Epithelial cell of proximal tubule (primary cell): ENCODE data around the gene DDX39A. TPM values are rescaled to one million over a fixed set of nuclear protein-coding genes. Genes with fewer than 3 reads are reported as not detected.

Experiments
- DNase-seq: peaks from one replicate; pipeline ENCODE4 v3.0.0-alpha.2; 2011; ENCODE audit warnings: low read depth
- H3K4me3 ChIP-seq: 2 replicates; pipeline ENCODE4 v1.5.1; 2011; ENCODE audit warnings: low read depth, mild to moderate bottlenecking, low read length
- total RNA-seq: library from RNA; depleted of rRNA; stranded (reverse); fragments of >200 nt; gene quantifications from 2 replicates; pipeline ENCODE4 v1.2.3, GENCODE V29; 2015
- TF ChIP-seq, protein P1 (sequence below): conservative IDR thresholded peaks from 2 replicates; pipeline ENCODE4 v1.5.1; 2012; ENCODE audit warnings: low read depth, mild to moderate bottlenecking, low read length

The DDX39A gene
- total RNA-seq, 1 donor from 2014 or later: 113 TPM

GRCh38 chr19:14433554-14434501 lies 14.7 kb upstream of the DDX39A start:
- no peak for DNase-seq
- H3K4me3 ChIP-seq: peak overlapping the region; percentile 71
- TF ChIP-seq, protein P1, sequence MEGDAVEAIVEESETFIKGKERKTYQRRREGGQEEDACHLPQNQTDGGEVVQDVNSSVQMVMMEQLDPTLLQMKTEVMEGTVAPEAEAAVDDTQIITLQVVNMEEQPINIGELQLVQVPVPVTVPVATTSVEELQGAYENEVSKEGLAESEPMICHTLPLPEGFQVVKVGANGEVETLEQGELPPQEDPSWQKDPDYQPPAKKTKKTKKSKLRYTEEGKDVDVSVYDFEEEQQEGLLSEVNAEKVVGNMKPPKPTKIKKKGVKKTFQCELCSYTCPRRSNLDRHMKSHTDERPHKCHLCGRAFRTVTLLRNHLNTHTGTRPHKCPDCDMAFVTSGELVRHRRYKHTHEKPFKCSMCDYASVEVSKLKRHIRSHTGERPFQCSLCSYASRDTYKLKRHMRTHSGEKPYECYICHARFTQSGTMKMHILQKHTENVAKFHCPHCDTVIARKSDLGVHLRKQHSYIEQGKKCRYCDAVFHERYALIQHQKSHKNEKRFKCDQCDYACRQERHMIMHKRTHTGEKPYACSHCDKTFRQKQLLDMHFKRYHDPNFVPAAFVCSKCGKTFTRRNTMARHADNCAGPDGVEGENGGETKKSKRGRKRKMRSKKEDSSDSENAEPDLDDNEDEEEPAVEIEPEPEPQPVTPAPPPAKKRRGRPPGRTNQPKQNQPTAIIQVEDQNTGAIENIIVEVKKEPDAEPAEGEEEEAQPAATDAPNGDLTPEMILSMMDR: no peak

- peak within 1 kb of the TSS; percentile 71 for H3K4me3 ChIP-seq
- DNase-seq: no peak
- TF ChIP-seq, protein P1: no peak
Measured at GRCh38 chr19:14432791-14433553, 13.8 kb upstream of the DDX39A start, which contains the start of gene PKN1. Gene PKN1, plus strand, starts transcription at chr19:14433306. Its CDS starts 216 bp downstream, at chr19:14433522.

GRCh38 chr19:14430712-14431111 lies 11.6 kb upstream of the DDX39A start:
- TF ChIP-seq, protein P1: no peak
- H3K4me3 ChIP-seq: no peak overlapping the region
- no peak for DNase-seq

DNA sequence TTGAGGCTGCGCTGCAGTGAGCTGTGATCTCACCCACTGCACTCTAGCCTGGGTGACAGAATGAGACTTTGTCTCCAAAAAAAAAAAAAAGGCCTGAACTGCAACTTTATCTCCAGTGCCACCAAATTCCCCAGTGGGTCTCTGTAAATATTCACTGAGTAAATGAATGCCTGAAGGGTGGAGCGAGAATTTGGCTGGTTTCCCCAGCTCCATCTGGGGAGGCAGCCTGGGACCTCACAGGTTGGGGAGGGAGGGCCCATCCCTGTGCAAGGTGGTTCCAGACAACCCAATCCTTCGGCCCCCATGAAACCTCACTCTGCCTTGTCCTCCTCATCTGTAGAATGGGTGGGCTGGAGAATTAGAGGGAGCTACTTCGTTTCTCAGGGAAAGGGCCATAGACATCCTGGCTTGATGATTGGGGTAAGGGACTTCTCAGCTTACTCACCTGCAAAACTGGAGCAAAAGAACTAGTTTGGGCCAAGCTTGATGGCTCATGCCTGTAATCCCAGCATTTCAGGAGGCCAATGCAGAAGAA lies 9.8 kb upstream of the DDX39A start:
- DNase-seq: no peak
- no peak overlapping the region for H3K4me3 ChIP-seq
- TF ChIP-seq, protein P1: no peak

DNA sequence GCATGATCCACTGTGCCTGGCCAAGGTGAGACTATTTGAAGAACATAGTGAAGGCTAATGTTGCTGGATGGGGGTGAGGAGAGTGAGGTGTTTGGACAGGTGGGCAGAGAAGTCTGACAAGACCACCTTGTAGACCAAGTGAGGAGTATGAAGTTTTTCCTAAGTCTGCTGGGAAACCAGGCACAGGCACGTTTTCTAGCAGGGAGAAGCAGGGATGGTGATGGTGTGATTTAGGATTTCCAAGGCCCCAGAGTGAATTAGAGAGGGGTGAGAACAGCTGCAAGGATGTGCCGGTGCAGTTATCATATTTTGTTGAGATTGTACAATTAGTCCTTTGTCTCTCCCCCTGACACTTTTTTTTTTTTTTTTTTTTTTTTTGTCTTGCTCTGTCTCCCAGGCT lies 8.3 kb upstream of the DDX39A start:
- no peak for DNase-seq
- TF ChIP-seq, protein P1: no peak
- no peak overlapping the region for H3K4me3 ChIP-seq

DNA sequence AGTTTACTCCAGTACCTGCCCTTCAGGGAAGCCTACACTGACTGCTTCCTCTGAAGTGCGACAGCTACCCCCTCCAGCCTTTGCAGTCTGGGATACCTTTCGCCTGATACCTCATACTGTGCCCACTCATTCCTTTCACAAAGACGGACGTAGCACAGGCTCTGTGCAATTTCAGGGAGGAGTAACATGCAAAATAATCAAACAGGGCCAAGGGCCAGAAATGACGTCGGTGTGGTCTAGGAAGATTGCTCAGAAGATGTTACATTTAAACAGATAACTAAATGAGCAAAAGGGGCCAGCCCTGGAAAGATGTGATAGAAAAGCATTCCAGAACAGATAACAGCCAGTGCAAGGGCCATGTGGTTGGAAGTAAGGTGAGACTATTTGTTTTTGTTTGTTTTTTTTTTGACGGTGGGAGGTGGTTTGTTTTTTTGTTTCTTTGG lies 6.6 kb upstream of the DDX39A start:
- no peak overlapping the region for H3K4me3 ChIP-seq
- DNase-seq: no peak
- TF ChIP-seq, protein P1: no peak
